Testis (tissue), 3 donors: ENCODE results near the gene IPP. TPM values are rescaled to one million over a fixed set of nuclear protein-coding genes. Genes with fewer than 3 reads are reported as not detected.

Experiments used
- DNase-seq: peaks from one replicate; pipeline ENCODE4 v3.0.0-alpha.2; 2019
- H3K27ac ChIP-seq, 2 donors: fragments of 200-600 bp; sonication (generic); one replicate each; pipeline ENCODE4 v1.5.1; 2019
- H3K27me3 ChIP-seq: fragments of 200-600 bp; sonication (generic); one replicate; pipeline ENCODE4 v1.5.1; 2019
- H3K36me3 ChIP-seq: fragments of 200-600 bp; sonication (generic); one replicate; pipeline ENCODE4 v1.5.1; 2017; ENCODE audit warnings: low read depth; ENCODE audit errors: missing control alignments
- H3K4me1 ChIP-seq: fragments of 200-600 bp; sonication (generic); one replicate; pipeline ENCODE4 v1.5.1; 2019
- H3K4me3 ChIP-seq, 2 donors: fragments of 200-600 bp; sonication (generic); one replicate each; pipeline ENCODE4 v1.5.1; 2017 to 2019
- H3K9me3 ChIP-seq: fragments of 200-600 bp; sonication (generic); one replicate; pipeline ENCODE4 v1.5.1; 2017
- CTCF ChIP-seq, 3 experiments: fragments of 450-650 bp in 2 of 3; fragments of 200-600 bp in 1 of 3; sonication (generic) in 1 of 3; IDR thresholded peaks; one replicate each; pipeline ENCODE4 v1.5.1; 2016 to 2019; ENCODE audit warnings: antibody characterized with exemption in 3 of 3, mild to moderate bottlenecking in 2 of 3, moderate library complexity in 1 of 3
- POLR2A ChIP-seq: fragments of 450-650 bp; IDR thresholded peaks from one replicate; pipeline ENCODE4 v1.6.1; 2017; ENCODE audit warnings: antibody characterized with exemption, mild to moderate bottlenecking, moderate library complexity
- WGBS, 2 donors: methylation state at CpG; one replicate each; pipeline ENCODE4 v1.1.5; 2018; 5-methylcytosine and 5-hydroxymethylcytosine counted together
- intact Hi-C: fragments of 100-400 bp; cut with DNase I; formaldehyde crosslinking; loops from one replicate; pipeline ENCODE4 v1.15.1; 2023; ENCODE audit warnings: low total_unique reads
- polyA plus RNA-seq: library from polyadenylated mRNA; stranded (reverse); fragments of 350-450 nt; fragmentation: Illumina TruSeq; extraction: RNeasy Lipid Tissue Mini Kit (QIAGEN cat#74804); gene quantifications from one replicate; pipeline ENCODE4 v1.2.3, GENCODE V29; 2014; ENCODE audit warnings: low read depth, low replicate concordance; ENCODE audit not compliant: insufficient read depth
- total RNA-seq, 2 donors: library from RNA; depleted of rRNA; stranded (reverse); fragments of >200 nt; gene quantifications; one replicate each; pipeline ENCODE4 v1.2.3, GENCODE V29; 2016

IPP gene
- total and polyA plus RNA-seq, 3 donors from 2014 or later: 12.5 to 26.3 (median 20.5) TPM

GRCh38 chr1:45762291-45762690 lies 11.8 kb upstream of the IPP start:
- H3K27me3 ChIP-seq: no peaks in the 10 kb centered on the region
- DNase-seq: no peak
- TF ChIP-seq POLR2A (no peak), CTCF (IDR thresholded peaks at IDR 0.05) (no peak)
- no peak overlapping the region for H3K27ac ChIP-seq
- no peaks in the 10 kb centered on the region for H3K36me3 ChIP-seq
- intact Hi-C loops: no loop called here
- no peaks in the 10 kb centered on the region for H3K4me1 ChIP-seq
- H3K4me3 ChIP-seq: no peak overlapping the region
- 68 to 75% methylated on average over 3 of the region's 3 CpGs for WGBS, 2 donors
- H3K9me3 ChIP-seq: no peaks in the 10 kb centered on the region

GRCh38 chr1:45755697-45756096 lies 5.2 kb upstream of the IPP start:
- H3K36me3 ChIP-seq: no peaks in the 10 kb centered on the region
- WGBS, 2 donors: 62 to 72% methylated on average over 5 of the region's 5 CpGs

GRCh38 chr1:45753248-45754037 lies 3.0 kb upstream of the IPP start:
- no peaks in the 10 kb centered on the region for H3K9me3 ChIP-seq
- TF ChIP-seq CTCF (IDR thresholded peaks at IDR 0.05): no peak
- no peak for TF ChIP-seq POLR2A
- intact Hi-C loops: no loop called here
- DNase-seq: no peak
- no peak overlapping the region for H3K4me3 ChIP-seq
- WGBS, 2 donors: 82 to 90% methylated on average over 11 of the region's 11 CpGs
- no peaks in the 10 kb centered on the region for H3K4me1 ChIP-seq
- H3K27ac ChIP-seq: no peak overlapping the region
- H3K36me3 ChIP-seq: no peaks in the 10 kb centered on the region
- no peaks in the 10 kb centered on the region for H3K27me3 ChIP-seq

More at GRCh38 chr1:45755697-45756096, 5.2 kb upstream of the IPP start:
- no peak for TF ChIP-seq CTCF (IDR thresholded peaks at IDR 0.05)
- no peak for TF ChIP-seq POLR2A
- no peaks in the 10 kb centered on the region for H3K9me3 ChIP-seq
- no peak overlapping the region for H3K27ac ChIP-seq
- intact Hi-C loops: no loop called here
- H3K27me3 ChIP-seq: no peaks in the 10 kb centered on the region
- H3K4me1 ChIP-seq: no peaks in the 10 kb centered on the region
- no peak for DNase-seq
- no peak overlapping the region for H3K4me3 ChIP-seq

GRCh38 chr1:45752441-45753052 lies 2.1 kb upstream of the IPP start:
- H3K9me3 ChIP-seq: no peaks in the 10 kb centered on the region
- H3K4me1 ChIP-seq: no peaks in the 10 kb centered on the region
- 72 to 76% methylated on average over 2 of the region's 2 CpGs for whole genome bisulfite sequencing, 2 donors
- H3K36me3 ChIP-seq: no peaks in the 10 kb centered on the region
- H3K27me3 ChIP-seq: no peaks in the 10 kb centered on the region
- no peak for DNase-seq
- no peak overlapping the region for H3K4me3 ChIP-seq
- intact Hi-C loops: no loop called here
- no peak overlapping the region for H3K27ac ChIP-seq
- no peak for TF ChIP-seq POLR2A
- TF ChIP-seq CTCF (IDR thresholded peaks at IDR 0.05): no peak
